Esophagus squamous epithelium (tissue), 4 donors: ENCODE results near the gene NRG3.

ENCODE experiments used
- POLR2A ChIP-seq, 4 donors: fragments of 450-650 bp; IDR thresholded peaks; one replicate each; pipeline ENCODE4 v1.6.1; 2017; ENCODE audit warnings: antibody characterized with exemption in 4 of 4, mild to moderate bottlenecking in 4 of 4, moderate library complexity in 3 of 4
- TF ChIP-seq, protein P1 (sequence below), 6 experiments: fragments of 450-650 bp in 4 of 6; fragments of 200-600 bp in 2 of 6; sonication (generic) in 2 of 6; IDR thresholded peaks; one replicate each; pipeline ENCODE4 v1.5.1; 2016 to 2019; ENCODE audit warnings: antibody characterized with exemption in 6 of 6, mild to moderate bottlenecking in 4 of 6, moderate library complexity in 4 of 6

DNA sequence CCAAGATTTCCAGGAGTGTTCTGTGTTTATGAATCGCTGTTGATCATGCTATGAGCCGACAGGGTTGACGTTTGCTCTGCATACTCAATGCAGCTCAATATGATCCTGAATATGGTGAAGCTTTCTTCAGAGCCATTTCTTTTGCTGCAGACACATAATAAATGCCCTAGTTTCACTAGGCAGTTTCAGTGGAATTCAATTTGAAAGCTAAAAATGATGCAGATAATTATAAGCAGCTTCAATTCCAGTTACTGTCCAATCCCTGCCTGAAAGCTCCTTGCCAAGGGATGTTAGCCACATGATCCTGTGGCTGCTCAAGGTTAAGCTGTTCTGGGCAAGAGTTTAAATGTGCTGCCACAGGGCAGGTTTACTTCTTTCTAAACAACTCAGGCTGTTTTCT lies 805.6 kb downstream of the NRG3 start:
- TF ChIP-seq, protein P1, sequence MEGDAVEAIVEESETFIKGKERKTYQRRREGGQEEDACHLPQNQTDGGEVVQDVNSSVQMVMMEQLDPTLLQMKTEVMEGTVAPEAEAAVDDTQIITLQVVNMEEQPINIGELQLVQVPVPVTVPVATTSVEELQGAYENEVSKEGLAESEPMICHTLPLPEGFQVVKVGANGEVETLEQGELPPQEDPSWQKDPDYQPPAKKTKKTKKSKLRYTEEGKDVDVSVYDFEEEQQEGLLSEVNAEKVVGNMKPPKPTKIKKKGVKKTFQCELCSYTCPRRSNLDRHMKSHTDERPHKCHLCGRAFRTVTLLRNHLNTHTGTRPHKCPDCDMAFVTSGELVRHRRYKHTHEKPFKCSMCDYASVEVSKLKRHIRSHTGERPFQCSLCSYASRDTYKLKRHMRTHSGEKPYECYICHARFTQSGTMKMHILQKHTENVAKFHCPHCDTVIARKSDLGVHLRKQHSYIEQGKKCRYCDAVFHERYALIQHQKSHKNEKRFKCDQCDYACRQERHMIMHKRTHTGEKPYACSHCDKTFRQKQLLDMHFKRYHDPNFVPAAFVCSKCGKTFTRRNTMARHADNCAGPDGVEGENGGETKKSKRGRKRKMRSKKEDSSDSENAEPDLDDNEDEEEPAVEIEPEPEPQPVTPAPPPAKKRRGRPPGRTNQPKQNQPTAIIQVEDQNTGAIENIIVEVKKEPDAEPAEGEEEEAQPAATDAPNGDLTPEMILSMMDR (IDR thresholded peaks at IDR 0.05) = no peak
- TF ChIP-seq POLR2A (IDR thresholded peaks at IDR 0.05) = no peak
